H1 (cell line): ENCODE results near the gene RASSF9. TPM values are rescaled to one million over a fixed set of nuclear protein-coding genes. Genes with fewer than 3 reads are reported as not detected.

Source experiments
- SIRT6 ChIP-seq: IDR thresholded peaks from one replicate; pipeline ENCODE4 v1.7.1; 2012; ENCODE audit warnings: low read length, inconsistent platforms
- polyA plus RNA-seq, 7 experiments: library from polyadenylated mRNA; depleted of rRNA in 3 of 7; stranded (reverse) in 5 of 7; unstranded in 2 of 7; fragments of >200 nt in 5 of 7; fragments of 200-250 nt in 2 of 7; gene quantifications; 1 replicate in 5 of 7; 2 replicates in 1 of 7; 4 replicates in 1 of 7; pipeline versions ENCODE4 v1.2.1 to v1.2.3, GENCODE V29; 2011 to 2013; ENCODE audit warnings: missing spikeins in 2 of 7, mixed read lengths in 2 of 7
- total RNA-seq: library from RNA; stranded (reverse); fragmentation: NEBNext Ultra II Directional; extraction: Animal tissue kit (Norgen Biotek cat#: 25700); gene quantifications from 2 replicates; pipeline ENCODE4 v1.2.1, GENCODE V29; 2021
- TF ChIP-seq, protein P1 (sequence below): IDR thresholded peaks from 2 replicates; pipeline ENCODE4 v1.6.1; 2011; ENCODE audit warnings: low read length, improper control_type of control experiment
- TF ChIP-seq, protein P2 (sequence below), 3 experiments: IDR thresholded peaks; 1 replicate in 2 of 3; 2 replicates in 1 of 3; pipeline versions ENCODE4 v1.5.1 to v1.6.1; 2011; ENCODE audit warnings: low read length in 3 of 3, mild to moderate bottlenecking in 3 of 3, inconsistent platforms in 2 of 3, low read depth in 1 of 3, moderate library complexity in 1 of 3; ENCODE audit not compliant: insufficient read depth in 1 of 3; ENCODE audit errors: control extremely low read depth in 1 of 3

Gene RASSF9
- total and polyA plus RNA-seq, 2 of the 8 experiments (the other 6 are each of a cell fraction or from before 2014, with no cell fraction given), result 0.06 to 0.39 TPM

DNA sequence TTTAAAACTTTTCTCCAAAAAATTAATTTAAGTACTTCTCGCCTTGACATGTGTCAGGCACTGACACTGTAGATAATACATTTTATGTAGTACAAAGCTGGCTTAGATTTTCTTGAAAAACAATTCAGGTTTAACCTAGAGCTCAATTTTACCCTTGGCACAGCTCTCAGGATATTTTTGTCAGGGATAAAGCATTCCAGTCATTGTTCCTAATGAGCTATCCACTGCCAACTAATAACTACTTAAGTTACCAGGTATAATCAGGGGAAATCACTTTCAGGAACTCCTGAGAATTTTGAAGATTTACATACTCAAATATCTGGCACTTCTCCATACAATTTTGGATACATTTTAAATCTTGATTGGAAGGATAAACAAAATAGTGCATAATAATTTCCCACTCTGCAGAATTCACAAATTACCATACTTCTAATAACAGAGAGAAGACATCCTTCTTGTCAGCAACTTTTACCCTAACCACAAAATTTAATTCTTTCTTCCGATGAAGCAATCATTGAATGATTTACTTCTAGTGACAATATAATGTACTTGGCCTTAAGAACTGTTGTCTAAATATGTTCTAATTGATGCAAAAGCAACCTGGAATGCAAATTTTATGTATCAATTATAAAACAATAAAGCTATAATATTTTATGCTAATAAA, 4.8 kb downstream of the RASSF9 start (continued):
- TF ChIP-seq, protein P1, sequence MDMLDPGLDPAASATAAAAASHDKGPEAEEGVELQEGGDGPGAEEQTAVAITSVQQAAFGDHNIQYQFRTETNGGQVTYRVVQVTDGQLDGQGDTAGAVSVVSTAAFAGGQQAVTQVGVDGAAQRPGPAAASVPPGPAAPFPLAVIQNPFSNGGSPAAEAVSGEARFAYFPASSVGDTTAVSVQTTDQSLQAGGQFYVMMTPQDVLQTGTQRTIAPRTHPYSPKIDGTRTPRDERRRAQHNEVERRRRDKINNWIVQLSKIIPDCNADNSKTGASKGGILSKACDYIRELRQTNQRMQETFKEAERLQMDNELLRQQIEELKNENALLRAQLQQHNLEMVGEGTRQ, result no peak
- TF ChIP-seq SIRT6, result no peak
- TF ChIP-seq, protein P2, sequence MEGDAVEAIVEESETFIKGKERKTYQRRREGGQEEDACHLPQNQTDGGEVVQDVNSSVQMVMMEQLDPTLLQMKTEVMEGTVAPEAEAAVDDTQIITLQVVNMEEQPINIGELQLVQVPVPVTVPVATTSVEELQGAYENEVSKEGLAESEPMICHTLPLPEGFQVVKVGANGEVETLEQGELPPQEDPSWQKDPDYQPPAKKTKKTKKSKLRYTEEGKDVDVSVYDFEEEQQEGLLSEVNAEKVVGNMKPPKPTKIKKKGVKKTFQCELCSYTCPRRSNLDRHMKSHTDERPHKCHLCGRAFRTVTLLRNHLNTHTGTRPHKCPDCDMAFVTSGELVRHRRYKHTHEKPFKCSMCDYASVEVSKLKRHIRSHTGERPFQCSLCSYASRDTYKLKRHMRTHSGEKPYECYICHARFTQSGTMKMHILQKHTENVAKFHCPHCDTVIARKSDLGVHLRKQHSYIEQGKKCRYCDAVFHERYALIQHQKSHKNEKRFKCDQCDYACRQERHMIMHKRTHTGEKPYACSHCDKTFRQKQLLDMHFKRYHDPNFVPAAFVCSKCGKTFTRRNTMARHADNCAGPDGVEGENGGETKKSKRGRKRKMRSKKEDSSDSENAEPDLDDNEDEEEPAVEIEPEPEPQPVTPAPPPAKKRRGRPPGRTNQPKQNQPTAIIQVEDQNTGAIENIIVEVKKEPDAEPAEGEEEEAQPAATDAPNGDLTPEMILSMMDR (IDR thresholded peaks at IDR 0.05; ENCODE audit: control extremely low read depth in 1 of 3, insufficient read depth in 1 of 3, low read depth in 1 of 3, low read length in 3 of 3), result no peak
- TF ChIP-seq, all 59 proteins: peak for 0
